Measurements from ENCODE around the gene BMAL1.

The BMAL1 gene

GRCh38 chr11:13343931-13344717 is 66.5 kb downstream of the BMAL1 start:
- peak; percentile 52 for DNase-seq (ENCODE audit: low read depth)

GRCh38 chr11:13344818-13345217 is 67.2 kb downstream of the BMAL1 start:
- no peak for DNase-seq (ENCODE audit: low read depth)

GRCh38 chr11:13346470-13346869 is 68.9 kb downstream of the BMAL1 start:
- no peak for DNase-seq (ENCODE audit: low read depth)

- DNase-seq (ENCODE audit: low read depth): no peak
These were observed 70.3 kb downstream of the BMAL1 start for GRCh38 chr11:13347901-13348300.

GRCh38 chr11:13348305-13348704 is 70.7 kb downstream of the BMAL1 start:
- no peak for DNase-seq (ENCODE audit: low read depth)

GRCh38 chr11:13349046-13349445 is 71.5 kb downstream of the BMAL1 start:
- no peak for DNase-seq (ENCODE audit: low read depth)

- DNase-seq (ENCODE audit: low read depth): no peak
These were observed 72.0 kb downstream of the BMAL1 start for GRCh38 chr11:13349581-13349980.

- no peak for DNase-seq (ENCODE audit: low read depth)
These were observed 75.1 kb downstream of the BMAL1 start for GRCh38 chr11:13352711-13353110.

GRCh38 chr11:13354335-13354734 is 76.7 kb downstream of the BMAL1 start:
- DNase-seq (ENCODE audit: low read depth): no peak

- DNase-seq (ENCODE audit: low read depth): no peak
These were observed 77.6 kb downstream of the BMAL1 start for GRCh38 chr11:13355191-13355590.

GRCh38 chr11:13357232-13357631 is 79.6 kb downstream of the BMAL1 start:
- DNase-seq (ENCODE audit: low read depth): no peak

- no peak for DNase-seq (ENCODE audit: low read depth)
These were observed 81.1 kb downstream of the BMAL1 start for GRCh38 chr11:13358596-13359270.

GRCh38 chr11:13362596-13363109 is 85.1 kb downstream of the BMAL1 start:
- DNase-seq (ENCODE audit: low read depth): no peak

- DNase-seq (ENCODE audit: low read depth): no peak
These were observed 86.8 kb downstream of the BMAL1 start for GRCh38 chr11:13364388-13364787.

- no peak for DNase-seq (ENCODE audit: low read depth)
These were observed 88.9 kb downstream of the BMAL1 start for GRCh38 chr11:13366266-13367026.

- no peak for DNase-seq (ENCODE audit: low read depth)
These were observed 89.5 kb downstream of the BMAL1 start for GRCh38 chr11:13367115-13367514.

GRCh38 chr11:13368041-13368446 is 90.5 kb downstream of the BMAL1 start:
- DNase-seq (ENCODE audit: low read depth): no peak

GRCh38 chr11:13373216-13373615 is 95.6 kb downstream of the BMAL1 start:
- no peak for DNase-seq (ENCODE audit: low read depth)

- no peak for DNase-seq (ENCODE audit: low read depth)
These were observed 98.2 kb downstream of the BMAL1 start for GRCh38 chr11:13375798-13376197.

GRCh38 chr11:13376402-13376801 is 98.8 kb downstream of the BMAL1 start:
- no peak for DNase-seq (ENCODE audit: low read depth)

- DNase-seq (ENCODE audit: low read depth): no peak
These were observed 99.2 kb downstream of the BMAL1 start for GRCh38 chr11:13376838-13377237.

GRCh38 chr11:13378316-13378715 is 100.7 kb downstream of the BMAL1 start:
- no peak for DNase-seq (ENCODE audit: low read depth)

- no peak for DNase-seq (ENCODE audit: low read depth)
These were observed 103.1 kb downstream of the BMAL1 start for GRCh38 chr11:13380731-13381130.
